GM10847 (cell line): ENCODE data around the gene FNDC3B.

Source experiments
- POLR2A ChIP-seq: IDR thresholded peaks from 2 replicates; pipeline ENCODE4 v1.6.1; 2011; ENCODE audit not compliant: insufficient read length; ENCODE audit errors: extremely low read depth

Gene FNDC3B

GRCh38 chr3:172110127-172110779 lies 70.9 kb downstream of the FNDC3B start:
- TF ChIP-seq POLR2A: no peak

GRCh38 chr3:172111163-172111562 lies 71.8 kb downstream of the FNDC3B start:
- TF ChIP-seq POLR2A: no peak

- no peak for TF ChIP-seq POLR2A
Measured at GRCh38 chr3:172112078-172112733, 72.8 kb downstream of the FNDC3B start.

- no peak for TF ChIP-seq POLR2A
Measured at GRCh38 chr3:172112734-172113120, 73.3 kb downstream of the FNDC3B start.

GRCh38 chr3:172113710-172114109 lies 74.3 kb downstream of the FNDC3B start:
- TF ChIP-seq POLR2A: no peak

- no peak for TF ChIP-seq POLR2A
Measured at GRCh38 chr3:172115059-172115458, 75.7 kb downstream of the FNDC3B start.

- no peak for TF ChIP-seq POLR2A
Measured at GRCh38 chr3:172115787-172116186, 76.4 kb downstream of the FNDC3B start.

- no peak for TF ChIP-seq POLR2A
Measured at GRCh38 chr3:172118019-172118418, 78.6 kb downstream of the FNDC3B start.

GRCh38 chr3:172119266-172119969 lies 80.0 kb downstream of the FNDC3B start:
- TF ChIP-seq POLR2A: no peak

GRCh38 chr3:172120912-172121311 lies 81.5 kb downstream of the FNDC3B start:
- TF ChIP-seq POLR2A: no peak

GRCh38 chr3:172121981-172122380 lies 82.6 kb downstream of the FNDC3B start:
- TF ChIP-seq POLR2A: no peak

- no peak for TF ChIP-seq POLR2A
Measured at GRCh38 chr3:172124271-172124670, 84.9 kb downstream of the FNDC3B start.

GRCh38 chr3:172125053-172125452 lies 85.7 kb downstream of the FNDC3B start:
- TF ChIP-seq POLR2A: no peak

- no peak for TF ChIP-seq POLR2A
Measured at GRCh38 chr3:172125963-172126457, 86.6 kb downstream of the FNDC3B start.

- no peak for TF ChIP-seq POLR2A
Measured at GRCh38 chr3:172126741-172127140, 87.4 kb downstream of the FNDC3B start.

GRCh38 chr3:172127141-172127540 lies 87.8 kb downstream of the FNDC3B start:
- no peak for TF ChIP-seq POLR2A
